ENCODE data around the gene DSTYK.
A peak's percentile ranks its signal among the peaks of the same experiment; 100 is the strongest.

Gene DSTYK

GRCh38 chr1:205232127-205232820, 20.8 kb upstream of the DSTYK start:
- Mint-ChIP-seq H3K4me3 (no peak overlapping the region), H3K9me3 (no peaks in the 10 kb centered on the region), H3K27ac (no peak overlapping the region), H3K27me3 (no peaks in the 10 kb centered on the region), H3K4me1 (peaks cover 55% of the 10 kb centered on the region), H3K36me3 (no peaks in the 10 kb centered on the region)
- no peak for ATAC-seq

GRCh38 chr1:205230982-205231381, 19.5 kb upstream of the DSTYK start:
- Mint-ChIP-seq H3K27me3 (no peaks in the 10 kb centered on the region), H3K9me3 (no peaks in the 10 kb centered on the region), H3K27ac (no peak overlapping the region), H3K4me1 (peaks cover 50% of the 10 kb centered on the region), H3K36me3 (no peaks in the 10 kb centered on the region), H3K4me3 (no peak overlapping the region)
- ATAC-seq: no peak

- peak overlapping the region; percentile 83 for H3K4me3 Mint-ChIP-seq
- H3K4me1 Mint-ChIP-seq: peaks cover 50% of the 10 kb centered on the region
- no peak for ATAC-seq
- no peak overlapping the region for H3K27ac Mint-ChIP-seq
- H3K27me3 Mint-ChIP-seq: no peaks in the 10 kb centered on the region
- H3K36me3 Mint-ChIP-seq: no peaks in the 10 kb centered on the region
- no peaks in the 10 kb centered on the region for H3K9me3 Mint-ChIP-seq
Observed at GRCh38 chr1:205229916-205230700, 18.6 kb upstream of the DSTYK start.

GRCh38 chr1:205229399-205229871, 17.9 kb upstream of the DSTYK start:
- H3K4me1 Mint-ChIP-seq: peaks cover 50% of the 10 kb centered on the region
- no peaks in the 10 kb centered on the region for H3K36me3 Mint-ChIP-seq
- H3K27ac Mint-ChIP-seq: peak overlapping the region; percentile 44
- peak overlapping the region; percentile 83 for H3K4me3 Mint-ChIP-seq
- H3K9me3 Mint-ChIP-seq: no peaks in the 10 kb centered on the region
- no peaks in the 10 kb centered on the region for H3K27me3 Mint-ChIP-seq
- peak; percentile 73 for ATAC-seq

GRCh38 chr1:205228093-205228521, 16.6 kb upstream of the DSTYK start:
- Mint-ChIP-seq H3K36me3 (no peaks in the 10 kb centered on the region), H3K27ac (peak overlapping the region; percentile 44), H3K9me3 (no peaks in the 10 kb centered on the region), H3K4me3 (peak overlapping the region; percentile 83), H3K27me3 (no peaks in the 10 kb centered on the region), H3K4me1 (peaks cover 46% of the 10 kb centered on the region)
- ATAC-seq: peak; percentile 47

GRCh38 chr1:205227584-205228013, 16.1 kb upstream of the DSTYK start, which contains the start of gene TMCC2:
Gene TMCC2, plus strand, starts transcription at chr1:205227946. Its CDS starts 619 bp downstream, at chr1:205228565.
- Mint-ChIP-seq H3K4me1 (peaks cover 41% of the 10 kb centered on the region), H3K9me3 (no peaks in the 10 kb centered on the region), H3K36me3 (no peaks in the 10 kb centered on the region), H3K27me3 (no peaks in the 10 kb centered on the region), H3K4me3 (peak within 1 kb of the TSS; percentile 83), H3K27ac (peak within 1 kb of the TSS; percentile 44)
- ATAC-seq: peak; percentile 93

- H3K4me1 Mint-ChIP-seq: peaks cover 36% of the 10 kb centered on the region
- H3K27ac Mint-ChIP-seq: no peak overlapping the region
- no peaks in the 10 kb centered on the region for H3K36me3 Mint-ChIP-seq
- H3K9me3 Mint-ChIP-seq: no peaks in the 10 kb centered on the region
- no peak for ATAC-seq
- no peaks in the 10 kb centered on the region for H3K27me3 Mint-ChIP-seq
- H3K4me3 Mint-ChIP-seq: peak overlapping the region; percentile 70
Observed at GRCh38 chr1:205226868-205227583, 15.5 kb upstream of the DSTYK start.

- H3K9me3 Mint-ChIP-seq: no peaks in the 10 kb centered on the region
- no peak overlapping the region for H3K4me3 Mint-ChIP-seq
- H3K27me3 Mint-ChIP-seq: no peaks in the 10 kb centered on the region
- no peak for ATAC-seq
- H3K36me3 Mint-ChIP-seq: no peaks in the 10 kb centered on the region
- peaks cover 35% of the 10 kb centered on the region for H3K4me1 Mint-ChIP-seq
- H3K27ac Mint-ChIP-seq: no peak overlapping the region
Observed at GRCh38 chr1:205225901-205226765, 14.6 kb upstream of the DSTYK start.

- Mint-ChIP-seq H3K9me3 (no peaks in the 10 kb centered on the region), H3K27ac (no peak overlapping the region), H3K36me3 (no peaks in the 10 kb centered on the region), H3K27me3 (no peaks in the 10 kb centered on the region), H3K4me1 (peaks cover 22% of the 10 kb centered on the region), H3K4me3 (no peak overlapping the region)
- ATAC-seq: no peak
Observed at GRCh38 chr1:205224736-205225135, 13.2 kb upstream of the DSTYK start.

- H3K27me3 Mint-ChIP-seq: no peaks in the 10 kb centered on the region
- no peak overlapping the region for H3K4me3 Mint-ChIP-seq
- H3K36me3 Mint-ChIP-seq: no peaks in the 10 kb centered on the region
- no peak overlapping the region for H3K27ac Mint-ChIP-seq
- H3K4me1 Mint-ChIP-seq: no peaks in the 10 kb centered on the region
- no peak for ATAC-seq
- H3K9me3 Mint-ChIP-seq: no peaks in the 10 kb centered on the region
Observed at GRCh38 chr1:205220421-205220820, 8.9 kb upstream of the DSTYK start.

GRCh38 chr1:205217418-205217817, 5.9 kb upstream of the DSTYK start:
- H3K27me3 Mint-ChIP-seq: no peaks in the 10 kb centered on the region
- H3K4me1 Mint-ChIP-seq: peaks cover 12% of the 10 kb centered on the region
- no peak overlapping the region for H3K4me3 Mint-ChIP-seq
- H3K36me3 Mint-ChIP-seq: no peaks in the 10 kb centered on the region
- no peak overlapping the region for H3K27ac Mint-ChIP-seq
- H3K9me3 Mint-ChIP-seq: no peaks in the 10 kb centered on the region
- ATAC-seq: no peak

GRCh38 chr1:205216588-205216987, 5.1 kb upstream of the DSTYK start:
- no peaks in the 10 kb centered on the region for H3K9me3 Mint-ChIP-seq

GRCh38 chr1:205214756-205215155, 3.3 kb upstream of the DSTYK start:
- Mint-ChIP-seq H3K27ac (no peak overlapping the region), H3K36me3 (no peaks in the 10 kb centered on the region), H3K4me3 (no peak overlapping the region), H3K27me3 (no peaks in the 10 kb centered on the region), H3K4me1 (peaks cover 31% of the 10 kb centered on the region), H3K9me3 (no peaks in the 10 kb centered on the region)
- ATAC-seq: no peak

More at GRCh38 chr1:205216588-205216987, 5.1 kb upstream of the DSTYK start:
- H3K4me1 Mint-ChIP-seq: peaks cover 20% of the 10 kb centered on the region
- no peak for ATAC-seq
- H3K36me3 Mint-ChIP-seq: no peaks in the 10 kb centered on the region
- no peaks in the 10 kb centered on the region for H3K27me3 Mint-ChIP-seq
- no peak overlapping the region for H3K27ac Mint-ChIP-seq
- no peak overlapping the region for H3K4me3 Mint-ChIP-seq

- ATAC-seq: peak; percentile 75
- Mint-ChIP-seq H3K27ac (peak overlapping the region; percentile 93), H3K9me3 (no peaks in the 10 kb centered on the region), H3K27me3 (no peaks in the 10 kb centered on the region), H3K36me3 (no peaks in the 10 kb centered on the region), H3K4me3 (peak overlapping the region; percentile 87), H3K4me1 (peaks cover 39% of the 10 kb centered on the region)
Observed at GRCh38 chr1:205211839-205212536, 486 bp upstream of the DSTYK start.

All from stimulated activated memory B cell treated with anti-CD40 and anti-IgM and Interleukin-4, amounts not matched to agents 10 μg/mL and 1 μg/mL and 100 μg/mL, for 72 hours (primary cell).